Measurements from ENCODE around the gene CBLB.

GRCh38 chr3:105913616-105914015 is 44.8 kb upstream of the CBLB start:
- TF ChIP-seq CTCF (IDR thresholded peaks at IDR 0.05; ENCODE audit: low read depth, low read length) (no peak), EZH2phosphoT487 (IDR thresholded peaks at IDR 0.05; ENCODE audit: low read depth) (no peak)

All from OCI-LY3 (cell line).